K562 (cell line): ENCODE measurements around the gene PREP. TPM values are rescaled to one million over a fixed set of nuclear protein-coding genes. Genes with fewer than 3 reads are reported as not detected.

ENCODE experiments used
- ATAC-seq: fragments of 200-7000 bp; cut with Tn5 transposase; 3 replicates; pipeline ENCODE4 v1.9.1; 2020; ENCODE audit warnings: moderate library complexity
- BruUV-seq: library from RNA; stranded (reverse); fragments of 400-500 nt; replicated peaks from 2 replicates; lab custom pipeline; 2021; lab: Mats Ljungman, UMichigan
- CTCF ChIA-PET: fragments of 300-600 bp; formaldehyde crosslinking; extraction: SDS; loops from one replicate; lab custom pipeline; 2021; ENCODE audit warnings: low intra/inter-chr PET ratio; lab: Yijun Ruan, JAX
- POLR2A ChIA-PET: fragments of 300-600, 350-650 bp; sonication (Branson Sonifier 250); formaldehyde crosslinking; extraction: SDS; loops from one replicate; lab custom pipeline; 2021; ENCODE audit warnings: antibody characterized with exemption, inconsistent platforms; lab: Yijun Ruan, JAX
- DNase-seq, 4 experiments: peaks; one replicate each; pipeline versions ENCODE4 v3.0.0 to v3.0.0-alpha.2; 2011 to 2018; ENCODE audit warnings: low spot score in 3 of 4, mixed read lengths in 3 of 4; ENCODE audit errors: extremely low read depth in 1 of 4
- FAIRE-seq: peaks from 2 replicates; lab custom pipeline; 2011; peaks lifted over from hg19 to GRCh38; lab: Jason Lieb, UNC
- H2AFZ ChIP-seq: 2 replicates; pipeline ENCODE4 v1.6.0; 2011; ENCODE audit warnings: low read depth, low read length, control low read depth, inconsistent platforms
- H3K27ac ChIP-seq: fragments of 200-600 bp; 3 replicates; pipeline ENCODE4 v1.8.0; 2011; ENCODE audit warnings: low read depth, mild to moderate bottlenecking, control low read depth, inconsistent platforms, low read length, moderate library complexity, mixed read lengths; ENCODE audit errors: extremely low read depth
- H3K27me3 ChIP-seq, 2 experiments: fragments of 300-600 bp in 1 of 2; 2 replicates in 1 of 2; 3 replicates in 1 of 2; pipeline versions ENCODE4 v1.6.0 to v1.8.0; 2011; ENCODE audit warnings: inconsistent platforms in 2 of 2, low read length in 2 of 2, mild to moderate bottlenecking in 1 of 2, mixed read lengths in 1 of 2, moderate library complexity in 1 of 2; ENCODE audit not compliant: control insufficient read depth in 2 of 2, insufficient read depth in 2 of 2
- H3K36me3 ChIP-seq: fragments of 300-600 bp; 3 replicates; pipeline ENCODE4 v1.8.0; 2011; ENCODE audit warnings: mild to moderate bottlenecking, low read length, inconsistent platforms; ENCODE audit not compliant: control insufficient read depth, insufficient read depth
- H3K4me1 ChIP-seq, 2 experiments: fragments of 200-600 bp in 1 of 2; replicated peaks in 1 of 2; 2 replicates in 1 of 2; 3 replicates in 1 of 2; pipeline versions ENCODE4 v1.5.1 to v1.8.0; 2011; ENCODE audit warnings: inconsistent platforms in 2 of 2, low read length in 2 of 2, mild to moderate bottlenecking in 1 of 2, mixed read lengths in 1 of 2, moderate library complexity in 1 of 2; ENCODE audit not compliant: control insufficient read depth in 2 of 2, insufficient read depth in 2 of 2
- H3K4me2 ChIP-seq: 2 replicates; pipeline ENCODE4 v1.6.1; 2011; ENCODE audit warnings: low read length, control low read depth, inconsistent platforms, mixed read lengths; ENCODE audit not compliant: insufficient read depth
- H3K4me3 ChIP-seq: fragments of 200-600 bp; sonication (generic), shearing (Covaris generic); 2 replicates; pipeline ENCODE4 v1.5.1; 2016; ENCODE audit warnings: control low read depth, inconsistent platforms
- H3K79me2 ChIP-seq: fragments of 200-600 bp; 3 replicates; pipeline ENCODE4 v1.8.0; 2011; ENCODE audit warnings: low read length, inconsistent platforms; ENCODE audit not compliant: control insufficient read depth, insufficient read depth
- H3K9ac ChIP-seq, 2 experiments: 2 replicates each; pipeline versions ENCODE4 v1.6.0 to v1.6.1; 2011; ENCODE audit warnings: low read depth in 2 of 2, low read length in 2 of 2, control low read depth in 1 of 2, inconsistent platforms in 1 of 2, mild to moderate bottlenecking in 1 of 2, mixed read lengths in 1 of 2; ENCODE audit not compliant: insufficient read depth in 1 of 2
- H3K9me1 ChIP-seq: one replicate; pipeline ENCODE4 v1.6.0; 2011; ENCODE audit warnings: inconsistent platforms, mild to moderate bottlenecking, low read length, moderate library complexity; ENCODE audit not compliant: control insufficient read depth, insufficient read depth
- H3K9me3 ChIP-seq: replicated peaks from 2 replicates; pipeline ENCODE4 v1.5.1; 2011; ENCODE audit warnings: low read depth, low read length, inconsistent platforms; ENCODE audit not compliant: control insufficient read depth, insufficient read depth
- H4K20me1 ChIP-seq: replicated peaks from 2 replicates; pipeline ENCODE4 v1.6.1; 2011; ENCODE audit warnings: low read length, inconsistent platforms, mixed read lengths; ENCODE audit not compliant: control insufficient read depth, insufficient read depth
- CXXC5 ChIP-seq: fragments of 250-450 bp; sonication (Bioruptor Pico); IDR thresholded peaks from 2 replicates; pipeline ENCODE4 v1.8.0; 2022; ENCODE audit warnings: inconsistent platforms, mild to moderate bottlenecking, moderate library complexity
- DNMT1 ChIP-seq: fragments of 450-650 bp; IDR thresholded peaks from 2 replicates; pipeline ENCODE4 v1.6.1; 2016; ENCODE audit warnings: antibody characterized with exemption, mild to moderate bottlenecking
- EP400 ChIP-seq: fragments of 450-650 bp; IDR thresholded peaks from 2 replicates; pipeline ENCODE4 v1.6.1; 2017; ENCODE audit warnings: antibody characterized with exemption, mild to moderate bottlenecking, moderate library complexity
- FOXA3 ChIP-seq, 2 experiments: fragments of 450-650 bp in 1 of 2; sonication (generic) in 1 of 2; formaldehyde crosslinking; IDR thresholded peaks in 1 of 2; conservative IDR thresholded peaks in 1 of 2; 2 replicates each; pipeline versions ENCODE4 v1.4.0 to v1.8.0; 2020 to 2022; ENCODE audit warnings: mild to moderate bottlenecking in 2 of 2, missing genetic modification reagents in 1 of 2
- GTF2E2 ChIP-seq: fragments of 200-800 bp; sonication (Bioruptor generic); IDR thresholded peaks from 2 replicates; pipeline ENCODE4 v1.6.1; 2016; ENCODE audit warnings: missing genetic modification characterization, missing compliant biosample characterization
- MTA2 ChIP-seq: fragments of 450-650 bp; IDR thresholded peaks from 2 replicates; pipeline ENCODE4 v1.6.1; 2016; ENCODE audit warnings: low read depth
- MTA3 ChIP-seq: fragments of 450-650 bp; formaldehyde crosslinking; IDR thresholded peaks from 2 replicates; pipeline ENCODE4 v1.6.1; 2017; ENCODE audit warnings: mild to moderate bottlenecking, borderline replicate concordance
- NFIX ChIP-seq: fragments of 250-450 bp; sonication (Bioruptor Pico); IDR thresholded peaks from 2 replicates; pipeline ENCODE4 v1.4.0; 2020; ENCODE audit warnings: low read depth, mild to moderate bottlenecking, moderate library complexity
- PKNOX1 ChIP-seq: fragments of 450-650 bp; IDR thresholded peaks from 2 replicates; pipeline ENCODE4 v1.6.1; 2016
- RBM17 ChIP-seq: fragments of 200-400 bp; formaldehyde crosslinking; IDR thresholded peaks from 2 replicates; pipeline ENCODE4 v1.6.1; 2017; ENCODE audit warnings: low read depth, mild to moderate bottlenecking, low read length, borderline replicate concordance
- SMAD2 ChIP-seq: fragments of 150-350 bp; IDR thresholded peaks from 2 replicates; pipeline ENCODE4 v1.6.1; 2014; ENCODE audit warnings: low read depth, mild to moderate bottlenecking, low read length
- SRSF3 ChIP-seq: fragments of 200-400 bp; formaldehyde crosslinking; IDR thresholded peaks from 2 replicates; pipeline ENCODE4 v1.6.1; 2016; ENCODE audit warnings: mild to moderate bottlenecking, low read length, moderate library complexity; ENCODE audit not compliant: insufficient read depth
- ZKSCAN1 ChIP-seq: fragments of 150-350 bp; IDR thresholded peaks from 2 replicates; pipeline ENCODE4 v1.6.1; 2016; ENCODE audit warnings: low read depth, low read length
- ZNF12 ChIP-seq: sonication (generic); formaldehyde crosslinking; IDR thresholded peaks from 2 replicates; pipeline ENCODE4 v1.4.0; 2020; ENCODE audit warnings: mild to moderate bottlenecking, missing genetic modification reagents
- ZNF134 ChIP-seq: fragments of 250-450 bp; sonication (Bioruptor Pico); conservative IDR thresholded peaks from 2 replicates; pipeline ENCODE4 v1.4.0; 2020
- ZNF146 ChIP-seq: IDR thresholded peaks from one replicate; pipeline ENCODE4 v1.6.1; 2018; ENCODE audit warnings: missing compliant biosample characterization; ENCODE audit not compliant: unreplicated experiment
- ZNF3 ChIP-seq: fragments of 250-450 bp; sonication (Bioruptor Pico); IDR thresholded peaks from 2 replicates; pipeline ENCODE4 v1.5.0; 2021; ENCODE audit warnings: mild to moderate bottlenecking, moderate library complexity
- WGBS: fragments of 100-300 bp; shearing (Covaris generic); methylation state at CpG from one replicate; pipeline ENCODE4 v1.1.6; 2016; ENCODE audit warnings: low coverage, mixed read lengths; ENCODE audit not compliant: insufficient coverage; ENCODE audit errors: missing lambda C conversion rate; 5-methylcytosine and 5-hydroxymethylcytosine counted together
- in situ Hi-C: fragments of 300-500 bp; cut with MboI; formaldehyde crosslinking; loops from 4 replicates; pipeline ENCODE4 v1.15.0; 2018; ENCODE audit warnings: inconsistent platforms, mixed read lengths
- intact Hi-C: fragments of 100-400 bp; cut with micrococcal nuclease; formaldehyde crosslinking; loops from 2 replicates; pipeline ENCODE4 v1.14.2; 2022
- polyA plus RNA-seq, 8 experiments: library from polyadenylated mRNA; depleted of rRNA in 4 of 8; stranded (reverse) in 5 of 8; unstranded in 3 of 8; fragments of >200 nt; fragmentation: Nextera tagmentation in 2 of 8; fragmentation: Illumina TruSeq in 1 of 8; extraction: Ambion mirVana in 2 of 8; extraction: Trizol in 1 of 8; gene quantifications; 2 replicates each; pipeline versions ENCODE4 v1.2.1 to v1.2.3, GENCODE V29; 2011 to 2014; ENCODE audit warnings: inconsistent platforms in 1 of 8, missing spikeins in 1 of 8
- total RNA-seq, 7 experiments: library from RNA; depleted of rRNA in 6 of 7; stranded (reverse); fragments of >200 nt in 6 of 7; fragmentation: Illumina TruSeq in 2 of 7; extraction: Trizol in 2 of 7; gene quantifications; 2 replicates each; pipeline versions ENCODE4 v1.2.1 to v1.2.3, GENCODE V29; 2011 to 2021; ENCODE audit warnings: low replicate concordance in 1 of 7

PREP gene
- total and polyA plus RNA-seq, 9 of the 15 experiments (the other 6 are each of a cell fraction or from before 2014, with no cell fraction given), result 14.1 to 60.8 (median 28.3) TPM

GRCh38 chr6:105384004-105384403, 18.9 kb downstream of the PREP start:
- no TSS peak for BruUV-seq
- H3K4me2 ChIP-seq, result no peak overlapping the region
- peak; percentile 65 for FAIRE-seq
- no peaks in the 10 kb centered on the region for H3K9me3 ChIP-seq
- 0 out of 2 replicates have a peak, but pooled peaks cover 11% of the 10 kb centered on the region for H4K20me1 ChIP-seq
- in situ Hi-C loops, result no loop called here
- DNase-seq, result peak; percentile 41 to 59 (median 56)
- no peaks in the 10 kb centered on the region for H3K27me3 ChIP-seq
- no peak overlapping the region for H3K4me3 ChIP-seq
- H3K27ac ChIP-seq, result no peak overlapping the region
- peaks cover 7% of the 10 kb centered on the region for H3K9me1 ChIP-seq
- H3K4me1 ChIP-seq, result peaks cover 8 to 15% of the 10 kb centered on the region in 2 experiments; a peak in 3 of 5 replicates
- intact Hi-C loops, result no loop called here
- H3K79me2 ChIP-seq, result peaks cover 64% of the 10 kb centered on the region
- POLR2A ChIA-PET, result no interaction called here
- peak overlapping the region in 1 of 2 experiments; percentile 68; a peak in 2 of 4 replicates for H3K9ac ChIP-seq
- WGBS, result 51% methylated on average over 6 of the region's 6 CpGs
- TF ChIP-seq SRSF3 (no peak), MTA3 (no peak), ZNF3 (CRISPR knock-in tag) (no peak), ZNF12 (CRISPR knock-in tag) (no peak), CXXC5 (CRISPR knock-in tag) (no peak), PKNOX1 (no peak), ZKSCAN1 (no peak), GTF2E2 (no peak), SMAD2 (no peak), DNMT1 (no peak), RBM17 (no peak), EP400 (no peak), NFIX (no peak), MTA2 (no peak), FOXA3 (CRISPR knock-in tag; conservative IDR thresholded peaks at IDR 0.05 in 1 of 2, IDR thresholded peaks at IDR 0.05 in 1 of 2) (no peak), ZNF146 (CRISPR knock-in tag) (no peak), ZNF134 (no peak)
- CTCF ChIA-PET, result no interaction called here
- H2AFZ ChIP-seq, result no peak overlapping the region
- peak; percentile 73 for ATAC-seq
- H3K36me3 ChIP-seq, result peaks cover 37% of the 10 kb centered on the region; the same call in 2 of the 3 replicates
